HL-60 (cell line): Measurements from ENCODE around the gene LAMC1.

Experiments used
- CTCF ChIP-seq: IDR thresholded peaks from one replicate; pipeline ENCODE4 v1.5.1; 2011; ENCODE audit warnings: low read length, control low read depth, inconsistent platforms; ENCODE audit not compliant: insufficient read depth
- GABPA ChIP-seq: IDR thresholded peaks from 2 replicates; pipeline ENCODE4 v1.6.1; 2012; ENCODE audit warnings: low read depth
- POLR2AphosphoS5 ChIP-seq: IDR thresholded peaks from 2 replicates; pipeline ENCODE4 v1.6.1; 2012; ENCODE audit warnings: low read depth
- REST ChIP-seq: IDR thresholded peaks from 2 replicates; pipeline ENCODE4 v1.6.1; 2012; ENCODE audit warnings: low read depth; ENCODE audit not compliant: insufficient replicate concordance
- SPI1 ChIP-seq: IDR thresholded peaks from 2 replicates; pipeline ENCODE4 v1.6.1; 2012; ENCODE audit warnings: low read depth, mild to moderate bottlenecking, borderline replicate concordance

GRCh38 chr1:183025010-183025337, 1.8 kb downstream of the LAMC1 start:
- TF ChIP-seq CTCF (no peak), REST (no peak), POLR2AphosphoS5 (no peak), GABPA (no peak), SPI1 (no peak)
